PC-3 (cell line): ENCODE results near the gene LMO1. TPM values are rescaled to one million over a fixed set of nuclear protein-coding genes. Genes with fewer than 3 reads are reported as not detected.

Source experiments
- ATAC-seq: fragments of 200-7000 bp; cut with Tn5 transposase; 2 replicates; pipeline ENCODE4 v1.9.1; 2020; ENCODE audit warnings: mild to moderate bottlenecking, moderate library complexity
- BruUV-seq: library from RNA; stranded (reverse); fragments of 400-500 nt; replicated peaks from 2 replicates; lab custom pipeline; 2021; lab: Mats Ljungman, UMichigan
- CTCF ChIA-PET: fragments of 300-600 bp; sonication (Branson Sonifier 250); formaldehyde crosslinking; loops from one replicate; lab custom pipeline; 2022; ENCODE audit warnings: antibody characterized with exemption; lab: Charles Lee
- POLR2A ChIA-PET: fragments of 300-600 bp; sonication (Branson Sonifier 250); formaldehyde crosslinking; loops from one replicate; lab custom pipeline; 2022; ENCODE audit warnings: antibody characterized with exemption; ENCODE audit not compliant: unreplicated experiment; lab: Charles Lee
- DNase-seq: peaks from one replicate; pipeline ENCODE4 v3.0.0-alpha.2; 2015
- H2AFZ ChIP-seq: fragments of 300-600 bp; sonication (generic); 2 replicates; pipeline ENCODE4 v1.6.0; 2016; ENCODE audit warnings: antibody characterized with exemption, low read length
- H3F3A ChIP-seq: fragments of 300-600 bp; sonication (generic); one replicate; pipeline ENCODE4 v1.6.0; 2017; ENCODE audit warnings: antibody characterized with exemption, low read length, control low read depth, mild to moderate bottlenecking; ENCODE audit not compliant: unreplicated experiment
- H3K27ac ChIP-seq: fragments of 300-600 bp; sonication (generic); 2 replicates; pipeline ENCODE4 v1.5.1; 2016; ENCODE audit warnings: mild to moderate bottlenecking, low read length
- H3K27me3 ChIP-seq: fragments of 300-600 bp; sonication (generic); 2 replicates; pipeline ENCODE4 v1.6.1; 2016; ENCODE audit warnings: low read length, mixed read lengths
- H3K36me3 ChIP-seq: fragments of 300-600 bp; sonication (generic); 2 replicates; pipeline ENCODE4 v1.6.1; 2016; ENCODE audit warnings: low read depth, mixed run types, low read length, mixed read lengths
- H3K4me1 ChIP-seq: fragments of 300-600 bp; sonication (generic); 2 replicates; pipeline ENCODE4 v1.5.1; 2016; ENCODE audit warnings: low read length; ENCODE audit not compliant: insufficient read depth
- H3K4me2 ChIP-seq: fragments of 300-600 bp; sonication (generic); 2 replicates; pipeline ENCODE4 v1.6.0; 2016; ENCODE audit warnings: low read length
- H3K4me3 ChIP-seq: fragments of 300-600 bp; sonication (generic); 2 replicates; pipeline ENCODE4 v1.5.1; 2016; ENCODE audit warnings: mild to moderate bottlenecking, low read length, mixed read lengths
- H3K79me2 ChIP-seq: fragments of 300-600 bp; sonication (generic); 2 replicates; pipeline ENCODE4 v1.6.1; 2017; ENCODE audit warnings: low read length, mixed read lengths
- H3K9ac ChIP-seq: fragments of 300-600 bp; sonication (generic); 2 replicates; pipeline ENCODE4 v1.6.0; 2016; ENCODE audit warnings: mild to moderate bottlenecking, low read length
- H3K9me2 ChIP-seq: fragments of 300-600 bp; sonication (generic); replicated peaks from 2 replicates; pipeline ENCODE4 v1.6.1; 2016; ENCODE audit warnings: mixed run types, low read length, mixed read lengths
- H3K9me3 ChIP-seq: fragments of 300-600 bp; sonication (generic); 2 replicates; pipeline ENCODE4 v1.6.1; 2016; ENCODE audit warnings: low read length, mixed read lengths
- H4K20me1 ChIP-seq: fragments of 300-600 bp; sonication (generic); 2 replicates; pipeline ENCODE4 v1.6.1; 2016; ENCODE audit warnings: low read length, mixed read lengths
- CTCF ChIP-seq: fragments of 300-600 bp; sonication (generic); conservative IDR thresholded peaks from 2 replicates; pipeline ENCODE4 v1.5.1; 2017; ENCODE audit warnings: antibody characterized with exemption, low read depth, mild to moderate bottlenecking, low read length
- EZH2 ChIP-seq: fragments of 300-600 bp; sonication (generic); IDR thresholded peaks from one replicate; pipeline ENCODE4 v1.6.1; 2017; ENCODE audit warnings: antibody characterized with exemption, mild to moderate bottlenecking, low read length; ENCODE audit not compliant: unreplicated experiment
- EZH2phosphoT487 ChIP-seq: fragments of 300-600 bp; sonication (generic); IDR thresholded peaks from 2 replicates; pipeline ENCODE4 v1.6.1; 2018; ENCODE audit warnings: mild to moderate bottlenecking, antibody characterized with exemption, low read length, borderline replicate concordance
- intact Hi-C: fragments of 100-400 bp; cut with micrococcal nuclease; formaldehyde crosslinking; loops from 2 replicates; pipeline ENCODE4 v1.9.0; 2023
- total RNA-seq: library from RNA; depleted of rRNA; stranded (reverse); fragments of >200 nt; gene quantifications from 2 replicates; pipeline ENCODE4 v1.2.3, GENCODE V29; 2014

The LMO1 gene
- total RNA-seq, 1 experiment from 2014 or later = 0.15 TPM

GRCh38 chr11:8287703-8288102 is 24.0 kb upstream of the LMO1 start:
- intact Hi-C loops = no loop called here
- Histone ChIP-seq H3K9ac (no peak overlapping the region), H4K20me1 (no peaks in the 10 kb centered on the region), H3K4me2 (no peak overlapping the region), H3K79me2 (no peaks in the 10 kb centered on the region), H3F3A (no peaks in the 10 kb centered on the region), H3K4me1 (no peaks in the 10 kb centered on the region), H2AFZ (no peak overlapping the region), H3K4me3 (no peak overlapping the region), H3K36me3 (no peaks in the 10 kb centered on the region), H3K9me3 (no peaks in the 10 kb centered on the region), H3K9me2 (no peaks in the 10 kb centered on the region), H3K27me3 (peaks cover 13% of the 10 kb centered on the region), H3K27ac (no peak overlapping the region)
- ChIA-PET CTCF (no interaction called here), POLR2A (no interaction called here)
- no peak for ATAC-seq
- DNase-seq = no peak
- BruUV-seq = no TSS peak
- TF ChIP-seq CTCF (no peak), EZH2 (no peak), EZH2phosphoT487 (no peak)

- Histone ChIP-seq H3F3A (no peaks in the 10 kb centered on the region), H3K27me3 (peaks cover 9% of the 10 kb centered on the region), H2AFZ (no peak overlapping the region), H3K4me2 (no peak overlapping the region), H3K9me2 (no peaks in the 10 kb centered on the region), H3K36me3 (no peaks in the 10 kb centered on the region), H3K9me3 (no peaks in the 10 kb centered on the region), H3K9ac (no peak overlapping the region), H4K20me1 (no peaks in the 10 kb centered on the region), H3K4me1 (no peaks in the 10 kb centered on the region), H3K27ac (no peak overlapping the region), H3K79me2 (no peaks in the 10 kb centered on the region), H3K4me3 (no peak overlapping the region)
- ChIA-PET CTCF (interaction anchor here (0.6 kb wide), 1 partner anchor 68 kb away, joined by 3 read pairs; no protein-coding TSS in a partner anchor), POLR2A (no interaction called here)
- intact Hi-C loops = no loop called here
- no TSS peak for BruUV-seq
- ATAC-seq = no peak
- no peak for DNase-seq
- TF ChIP-seq EZH2phosphoT487 (no peak), CTCF (no peak), EZH2 (no peak)
Measured at GRCh38 chr11:8287297-8287696, 23.6 kb upstream of the LMO1 start.

- no peak overlapping the region for H2AFZ ChIP-seq
- no peak overlapping the region for H3K4me3 ChIP-seq
- no peaks in the 10 kb centered on the region for H3K9me2 ChIP-seq
- intact Hi-C loops = no loop called here
- H3K9me3 ChIP-seq = no peaks in the 10 kb centered on the region
- H3K79me2 ChIP-seq = no peaks in the 10 kb centered on the region
- ATAC-seq (no peak), DNase-seq (no peak)
- no peak overlapping the region for H3K9ac ChIP-seq
- no peaks in the 10 kb centered on the region for H3F3A ChIP-seq
- ChIA-PET CTCF (interaction anchor here (0.6 kb wide), 1 partner anchor 69 kb away, joined by 3 read pairs; no protein-coding TSS in a partner anchor), POLR2A (no interaction called here)
- no peaks in the 10 kb centered on the region for H4K20me1 ChIP-seq
- H3K27ac ChIP-seq = no peak overlapping the region
- no peaks in the 10 kb centered on the region for H3K4me1 ChIP-seq
- H3K36me3 ChIP-seq = no peaks in the 10 kb centered on the region
- H3K4me2 ChIP-seq = no peak overlapping the region
- no peak for TF ChIP-seq EZH2phosphoT487
- TF ChIP-seq EZH2 = no peak
- TF ChIP-seq CTCF = no peak
- H3K27me3 ChIP-seq = peaks cover 5% of the 10 kb centered on the region
- BruUV-seq = no TSS peak
Measured at GRCh38 chr11:8286886-8287285, 23.2 kb upstream of the LMO1 start.
